Effector CD8-positive, alpha-beta T cell (primary cell): ENCODE results near the gene ZNF865.

Experiments
- DNase-seq: peaks from one replicate; lab custom pipeline; 2025; lab: John Stamatoyannopoulos, UW

The ZNF865 gene

DNA sequence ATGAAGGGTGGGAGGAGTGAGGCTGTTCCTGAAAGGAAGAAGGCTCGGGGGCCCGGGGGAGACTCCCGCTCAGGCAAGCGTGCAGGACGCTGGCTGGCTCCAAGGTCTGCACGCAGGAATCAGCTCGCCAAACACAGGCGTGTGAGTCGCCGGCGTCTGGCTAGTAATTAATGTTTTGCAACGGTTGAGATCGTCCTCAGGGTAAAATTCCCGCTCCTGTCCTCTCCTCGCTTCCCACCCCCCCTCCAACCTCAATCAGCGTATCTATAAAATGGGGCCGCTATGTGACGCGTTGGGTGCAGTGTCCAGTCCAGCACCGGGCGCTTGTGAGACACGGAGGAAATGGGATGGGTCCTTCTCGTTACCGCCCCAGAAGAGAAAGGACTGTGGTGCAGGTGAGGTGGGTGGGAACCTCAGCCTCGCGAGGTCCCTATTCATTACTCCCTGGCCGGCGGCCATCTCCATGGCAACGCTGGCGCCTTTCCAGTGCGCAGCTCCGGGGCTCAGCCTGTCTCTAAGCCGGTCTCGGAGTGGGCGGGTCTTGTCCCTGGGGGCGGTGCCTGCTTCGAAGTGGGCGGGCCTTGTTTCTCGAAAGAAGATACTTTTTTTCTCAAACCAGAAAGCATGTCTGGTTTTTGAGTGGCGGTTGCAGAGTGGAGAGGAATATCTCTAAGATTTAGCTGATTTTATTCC, 18.3 kb upstream of the ZNF865 start:
- DNase-seq, result peak; percentile 92

- DNase-seq, result no peak
These were observed 16.7 kb upstream of the ZNF865 start for GRCh38 chr19:55588738-55589137.

- DNase-seq, result no peak
These were observed 15.3 kb upstream of the ZNF865 start for GRCh38 chr19:55590109-55590508.

DNA sequence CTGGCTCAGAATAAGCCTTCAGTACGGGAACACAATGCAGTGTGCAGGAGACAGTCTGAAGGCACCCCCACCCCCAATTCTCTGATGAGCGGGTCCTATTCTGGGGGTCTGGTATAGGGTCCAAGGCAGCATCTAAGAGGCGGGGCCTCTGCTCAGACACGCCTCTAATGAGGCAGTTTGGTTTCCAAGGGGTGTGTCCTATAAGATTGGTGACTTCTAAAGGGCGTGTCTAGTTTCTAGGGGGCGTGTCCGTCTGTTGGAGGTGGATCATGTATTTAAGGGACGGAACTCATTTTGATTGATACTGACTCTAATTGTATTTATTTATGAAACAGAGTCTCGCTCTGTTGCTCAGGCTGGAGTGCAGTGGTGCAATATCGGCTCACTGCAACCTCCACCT, 14.8 kb upstream of the ZNF865 start:
- DNase-seq, result no peak

DNA sequence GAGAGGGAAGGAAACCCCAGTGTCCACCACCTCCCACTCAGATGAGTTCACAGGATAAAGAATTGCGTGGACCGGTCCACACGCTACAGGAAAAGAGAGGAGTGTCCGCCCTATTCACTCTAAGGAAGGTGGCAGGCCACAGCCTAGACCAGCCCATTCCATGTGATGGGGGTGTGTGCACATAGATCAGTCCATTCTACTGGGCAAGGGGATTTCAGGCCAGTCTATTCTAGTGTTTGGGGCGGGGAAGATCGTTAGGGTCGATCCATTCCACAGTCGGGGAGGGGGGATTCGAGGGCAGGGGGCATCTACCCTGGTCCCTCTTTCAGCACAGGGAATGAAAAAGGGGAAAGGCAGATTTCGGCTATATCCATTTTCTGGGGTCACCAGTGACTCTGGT, 13.9 kb upstream of the ZNF865 start:
- no peak for DNase-seq

- no peak for DNase-seq
These were observed 12.9 kb upstream of the ZNF865 start for GRCh38 chr19:55592391-55593090.

- DNase-seq, result no peak
These were observed 12.2 kb upstream of the ZNF865 start for GRCh38 chr19:55593096-55593772.

GRCh38 chr19:55594996-55595545, 10.4 kb upstream of the ZNF865 start:
- DNase-seq, result no peak

DNA sequence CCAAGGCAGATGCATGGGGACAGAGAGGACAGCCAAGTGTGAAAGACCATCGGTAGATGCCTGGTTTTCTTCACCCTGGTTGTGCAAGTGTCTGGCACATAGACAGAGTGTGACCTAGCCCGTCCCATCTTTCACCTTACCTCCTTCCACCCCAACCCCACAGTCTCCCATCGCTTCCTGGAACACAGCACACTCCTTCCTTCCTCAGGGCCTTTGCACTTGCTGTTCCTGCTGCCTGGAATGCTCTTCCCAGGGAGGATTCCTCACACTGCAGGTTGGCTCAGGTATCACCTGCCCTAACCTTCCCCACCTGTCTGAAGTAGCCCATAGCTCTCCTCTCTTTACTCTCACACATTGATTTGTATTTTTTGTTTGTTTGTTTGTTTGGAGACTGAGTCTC, 9.1 kb upstream of the ZNF865 start:
- DNase-seq, result no peak

DNA sequence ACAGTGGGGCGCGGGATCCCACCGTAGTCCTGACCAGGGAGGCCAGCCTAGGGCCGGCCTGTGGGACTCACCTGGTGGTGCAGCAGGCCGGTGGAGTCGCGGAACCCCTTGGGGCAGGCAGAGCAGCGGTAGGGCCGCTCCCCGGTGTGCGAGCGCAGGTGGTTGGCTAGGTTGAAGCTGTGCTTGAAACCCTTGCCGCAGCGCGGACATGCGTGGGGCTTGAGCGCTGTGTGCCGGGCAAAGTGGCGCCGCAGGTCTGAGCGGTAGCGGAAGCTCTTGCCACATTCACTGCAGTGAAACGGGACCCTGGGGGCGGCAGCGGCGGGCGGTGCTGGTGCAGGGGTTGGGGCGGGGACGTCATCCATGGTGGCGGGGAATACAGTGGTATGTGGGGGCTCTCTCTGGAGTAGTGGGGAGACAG, 7.9 kb upstream of the ZNF865 start:
- DNase-seq, result no peak

DNA sequence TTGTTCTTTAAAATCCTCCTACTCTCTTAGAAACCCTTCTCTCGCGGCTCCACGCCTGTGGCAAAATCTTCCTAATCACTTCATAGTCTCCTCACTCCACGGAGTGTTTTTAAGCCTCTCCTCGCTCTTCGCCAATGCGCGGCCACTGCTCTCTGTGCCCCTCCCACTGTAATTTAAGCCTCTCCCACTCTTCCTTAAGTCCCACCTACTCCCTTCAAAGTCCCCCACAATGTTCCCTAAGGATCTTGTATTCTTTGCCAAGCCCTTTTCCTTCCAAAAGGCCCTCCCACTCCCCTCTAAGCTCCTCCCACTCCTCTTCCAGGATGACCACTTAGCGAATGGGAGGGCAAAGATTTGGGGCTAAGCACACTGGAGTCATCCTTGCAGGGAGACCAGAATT, 7.4 kb upstream of the ZNF865 start:
- DNase-seq, result no peak

DNA sequence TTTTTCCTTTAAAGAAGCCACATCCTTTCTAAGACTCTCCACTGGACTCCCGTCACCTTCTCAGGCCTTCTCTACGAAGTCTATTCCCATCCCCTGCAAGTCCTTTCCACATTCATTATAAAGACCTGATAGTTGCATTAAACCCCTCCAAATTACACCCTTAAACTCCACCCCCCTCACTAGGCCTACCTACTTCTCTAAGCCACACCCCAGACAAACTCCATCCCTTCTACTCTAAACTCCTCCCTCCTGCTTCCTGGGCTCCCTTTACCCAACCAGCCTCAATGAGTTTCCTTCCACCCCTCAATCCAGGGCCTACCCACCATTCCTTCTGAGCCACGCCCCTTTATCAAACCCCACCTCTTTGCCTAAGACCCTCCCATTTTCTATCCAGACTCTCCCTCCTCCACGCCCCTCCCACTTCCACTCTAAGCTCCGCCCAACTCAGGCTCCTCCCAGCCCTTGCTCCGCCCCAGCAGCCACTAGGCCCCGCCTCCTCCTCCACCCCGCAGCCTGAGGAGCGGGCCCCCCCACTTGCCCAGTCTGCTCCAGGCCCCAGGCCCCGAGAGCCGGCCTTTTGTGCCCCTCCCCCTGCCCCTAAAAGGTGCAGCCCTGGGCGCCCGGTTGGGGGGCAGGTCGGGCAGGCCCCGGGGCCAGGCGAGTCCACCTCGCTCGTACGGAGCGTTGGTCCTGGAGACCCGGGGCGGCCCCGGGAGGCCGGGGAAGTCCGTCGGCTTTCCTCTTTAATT, 6.6 kb upstream of the ZNF865 start:
- DNase-seq, result peak; percentile 87

DNA sequence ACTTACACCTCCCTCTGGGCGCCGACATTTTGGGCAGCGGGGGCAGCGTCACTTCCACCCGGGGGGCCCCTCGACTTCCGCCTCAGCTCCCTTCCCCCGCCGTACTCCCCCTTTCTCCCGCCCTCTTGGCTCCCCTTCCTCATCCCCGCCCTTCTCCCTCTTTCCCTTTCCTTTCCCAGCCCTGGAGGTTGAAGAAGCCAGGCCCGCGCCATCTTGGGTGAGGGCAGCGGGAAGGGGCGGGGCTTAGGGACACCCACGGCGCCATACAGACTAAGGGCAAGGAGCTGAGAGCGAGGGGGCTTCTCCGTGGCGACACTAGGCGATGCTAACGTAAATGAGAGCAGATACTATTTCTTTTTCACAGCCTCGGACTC, 6.0 kb upstream of the ZNF865 start, which contains the start of gene FIZ1:
TSS of gene FIZ1 (minus strand) at position 50 of the 374 bp plus-strand sequence. CDS start 1,652 bp downstream, outside the sequence.
- peak; percentile 94 for DNase-seq

DNA sequence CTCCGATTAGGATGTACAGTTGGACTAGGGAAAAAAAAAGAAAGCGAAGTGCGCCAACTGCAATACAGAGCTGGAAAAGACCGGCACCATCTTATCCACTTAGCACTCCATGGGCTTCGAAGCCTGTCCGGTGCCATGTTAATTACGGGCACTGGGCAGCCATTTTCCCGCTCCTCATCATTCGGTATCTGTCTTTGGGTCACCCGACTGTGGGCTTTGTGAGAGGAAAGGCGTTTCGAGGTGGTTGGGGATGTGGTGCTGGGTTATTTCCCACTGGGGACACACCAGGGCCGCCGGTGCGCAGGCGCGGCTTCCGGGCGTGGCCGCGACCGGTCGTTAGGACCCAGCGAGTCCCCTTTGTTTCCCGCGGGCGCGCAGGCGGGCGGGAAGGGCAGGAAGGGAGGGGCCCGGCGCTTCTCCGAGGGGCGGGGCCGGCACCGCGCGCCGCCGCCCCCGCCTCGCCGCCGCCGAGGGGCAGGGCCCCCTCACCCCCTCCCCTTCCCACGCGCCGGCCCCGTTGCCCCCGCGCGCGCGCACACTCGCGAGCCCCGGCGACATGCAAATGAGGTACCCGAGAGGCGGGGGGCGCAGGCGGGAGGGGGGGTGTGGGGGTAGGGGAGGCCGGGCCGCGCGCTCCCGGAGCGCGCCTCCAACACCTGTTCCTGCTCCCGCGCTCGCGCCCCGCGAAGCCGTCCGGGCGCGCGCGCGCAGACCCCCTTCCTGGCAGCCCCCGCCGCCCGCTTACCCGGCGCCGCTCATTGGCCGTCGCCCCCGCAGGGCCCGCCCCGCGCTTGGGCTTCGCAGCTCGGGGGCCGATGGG, 5.4 kb upstream of the ZNF865 start, which contains the start of gene ZNF524:
TSS of gene ZNF524 (plus strand) at position 447 of the 820 bp plus-strand sequence. CDS start 1,825 bp downstream, outside the sequence.
- DNase-seq, result peak; percentile 85

DNA sequence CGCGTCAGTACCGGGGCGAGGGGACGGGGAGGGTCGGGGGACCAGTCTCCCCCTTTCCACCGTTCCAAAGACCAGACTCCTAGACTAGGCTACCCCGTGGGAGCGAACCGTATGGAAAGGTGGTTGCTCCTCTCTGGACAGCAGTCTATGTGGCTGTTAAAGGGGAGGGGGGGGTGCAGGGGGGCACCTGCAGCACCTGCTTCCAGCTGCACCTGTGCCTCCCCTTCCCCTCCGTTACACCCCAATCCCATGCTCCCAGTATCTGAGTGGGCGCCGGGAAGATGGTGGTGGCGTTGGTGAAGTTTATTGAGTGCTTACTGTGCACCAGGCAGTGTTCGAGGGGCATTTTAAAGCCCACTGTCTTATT, 4.8 kb upstream of the ZNF865 start:
- DNase-seq, result no peak

DNA sequence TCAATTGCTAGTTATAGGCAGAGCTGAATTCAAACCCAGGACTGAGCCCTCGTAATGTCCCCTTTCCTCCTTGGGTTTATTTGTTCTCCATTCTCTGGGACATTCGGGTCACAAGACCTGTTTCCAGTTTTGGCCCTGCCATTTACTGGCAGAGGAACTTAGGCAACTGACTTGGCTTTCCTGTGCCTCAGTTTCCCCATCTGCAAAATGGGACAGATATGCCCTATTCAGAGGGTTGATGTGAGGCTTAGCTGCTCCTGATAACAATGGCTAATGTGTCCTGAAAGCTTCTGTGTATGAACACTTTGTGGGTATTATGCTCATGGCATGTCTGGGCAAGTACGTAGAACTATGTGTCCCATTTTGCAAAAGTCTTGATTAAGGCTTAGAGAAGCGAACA, 4.4 kb upstream of the ZNF865 start:
- DNase-seq, result no peak

DNA sequence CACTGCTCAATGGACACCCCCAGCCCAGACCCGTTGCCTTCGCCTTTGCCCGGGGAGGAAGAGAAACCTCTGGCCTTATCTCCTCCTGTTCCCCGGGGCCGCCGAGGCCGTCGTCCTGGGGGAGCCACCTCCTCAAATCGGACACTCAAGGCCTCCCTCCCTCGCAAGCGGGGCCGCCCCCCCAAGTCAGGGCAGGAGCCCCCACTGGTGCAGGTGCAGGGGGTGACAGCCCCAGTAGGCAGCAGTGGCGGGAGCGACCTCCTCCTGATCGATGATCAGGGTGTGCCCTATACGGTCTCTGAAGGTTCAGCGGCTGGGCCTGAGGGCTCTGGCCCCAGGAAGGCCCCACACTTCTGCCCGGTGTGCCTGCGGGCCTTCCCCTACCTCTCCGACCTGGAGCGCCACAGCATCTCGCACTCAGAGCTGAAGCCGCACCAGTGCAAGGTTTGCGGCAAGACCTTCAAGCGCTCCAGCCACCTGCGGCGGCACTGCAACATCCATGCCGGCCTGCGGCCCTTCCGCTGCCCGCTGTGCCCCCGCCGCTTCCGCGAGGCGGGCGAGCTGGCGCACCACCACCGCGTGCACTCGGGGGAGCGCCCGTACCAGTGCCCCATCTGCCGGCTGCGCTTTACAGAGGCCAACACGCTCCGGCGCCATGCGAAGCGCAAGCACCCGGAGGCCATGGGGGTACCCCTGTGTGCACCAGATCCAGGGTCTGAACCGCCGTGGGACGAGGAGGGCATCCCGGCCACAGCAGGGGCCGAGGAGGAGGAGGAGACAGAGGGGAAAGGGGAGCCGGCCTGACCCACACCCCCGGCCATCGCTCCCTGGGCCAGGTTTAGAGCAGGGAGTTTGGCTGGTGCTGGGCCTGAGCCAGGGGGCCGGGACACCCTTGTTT, 3.1 kb upstream of the ZNF865 start:
- no peak for DNase-seq

- DNase-seq, result no peak
These were observed 2.3 kb upstream of the ZNF865 start for GRCh38 chr19:55603115-55603514.

DNA sequence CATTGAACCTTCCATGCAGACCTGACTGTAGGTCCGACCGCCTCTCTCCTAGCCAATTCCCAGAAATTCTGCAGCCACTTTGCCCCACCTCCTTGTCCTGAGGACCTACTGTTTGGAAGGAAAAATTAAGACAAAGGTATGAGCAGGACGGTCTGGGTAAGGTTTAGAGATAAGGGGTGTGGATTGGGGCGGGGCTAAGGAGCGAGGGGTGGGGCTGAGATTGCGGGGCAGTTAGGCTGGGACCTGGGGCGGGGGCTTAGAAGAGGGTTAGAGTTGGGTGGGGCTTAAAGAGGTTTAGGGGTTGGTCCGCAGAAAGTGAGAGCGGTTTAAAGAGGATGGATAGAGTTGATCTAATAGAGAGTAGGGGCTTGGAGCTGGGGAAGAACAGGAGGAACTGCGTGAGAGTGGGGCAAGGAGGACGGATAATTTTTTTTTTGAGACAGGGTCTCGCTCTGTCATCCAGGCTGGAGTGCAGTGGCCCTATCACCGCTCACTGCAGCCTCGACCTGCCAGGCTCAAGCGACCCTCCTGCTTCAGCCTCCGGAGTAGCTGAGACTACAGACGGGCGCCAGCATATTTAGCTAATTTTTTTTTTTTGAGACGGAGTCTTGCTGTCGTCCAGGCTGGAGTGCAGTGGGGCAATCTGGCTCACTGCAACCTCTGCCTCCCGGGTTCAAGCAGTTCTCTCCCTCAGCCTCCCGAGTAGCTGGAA, 1.7 kb upstream of the ZNF865 start:
- no peak for DNase-seq
